ENCODE results near the gene EIF4E1B.

EIF4E1B gene

GRCh38 chr5:176629853-176630680 lies at the start of gene EIF4E1B, which contains the start of gene SNCB:
TSS of gene EIF4E1B (plus strand) at chr5:176630675. CDS start at chr5:176642788, 12,113 bp downstream.
TSS of gene SNCB (minus strand) at chr5:176630534. CDS start at chr5:176629654, 880 bp downstream.
- peak within 1 kb of the TSS; percentile 29 for H3K4me3 ChIP-seq (ENCODE audit: control insufficient read depth, low read depth, low read length)

GRCh38 chr5:176581361-176581760 lies 49.1 kb upstream of the EIF4E1B start:
- no peak for TF ChIP-seq CTCF (IDR thresholded peaks at IDR 0.05; ENCODE audit: control insufficient read depth, insufficient read depth, low read depth, low read length, missing control alignments)
- no peak overlapping the region for H3K4me3 ChIP-seq (ENCODE audit: control insufficient read depth, low read depth, low read length)
- DNase-seq (ENCODE audit: low read depth) = no peak

More at GRCh38 chr5:176629853-176630680, at the start of gene EIF4E1B, which contains the start of gene SNCB:
- no peak for DNase-seq (ENCODE audit: low read depth)
- TF ChIP-seq CTCF (IDR thresholded peaks at IDR 0.05; ENCODE audit: control insufficient read depth, insufficient read depth, low read depth, low read length, missing control alignments) = no peak

- no peak for TF ChIP-seq CTCF (IDR thresholded peaks at IDR 0.05; ENCODE audit: control insufficient read depth, insufficient read depth, low read depth, low read length, missing control alignments)
- no peak for DNase-seq (ENCODE audit: low read depth)
- no peak overlapping the region for H3K4me3 ChIP-seq (ENCODE audit: control insufficient read depth, low read depth, low read length)
These were observed 47.4 kb upstream of the EIF4E1B start for GRCh38 chr5:176583076-176583475.

GRCh38 chr5:176587398-176587797 lies 43.1 kb upstream of the EIF4E1B start:
- no peak for TF ChIP-seq CTCF (IDR thresholded peaks at IDR 0.05; ENCODE audit: control insufficient read depth, insufficient read depth, low read depth, low read length, missing control alignments)
- H3K4me3 ChIP-seq (ENCODE audit: control insufficient read depth, low read depth, low read length) = no peak overlapping the region
- no peak for DNase-seq (ENCODE audit: low read depth)

GRCh38 chr5:176588297-176588696 lies 42.2 kb upstream of the EIF4E1B start:
- no peak for TF ChIP-seq CTCF (IDR thresholded peaks at IDR 0.05; ENCODE audit: control insufficient read depth, insufficient read depth, low read depth, low read length, missing control alignments)
- H3K4me3 ChIP-seq (ENCODE audit: control insufficient read depth, low read depth, low read length) = no peak overlapping the region
- no peak for DNase-seq (ENCODE audit: low read depth)

- DNase-seq (ENCODE audit: low read depth) = no peak
- no peak overlapping the region for H3K4me3 ChIP-seq (ENCODE audit: control insufficient read depth, low read depth, low read length)
- TF ChIP-seq CTCF (IDR thresholded peaks at IDR 0.05; ENCODE audit: control insufficient read depth, insufficient read depth, low read depth, low read length, missing control alignments) = no peak
These were observed 41.3 kb upstream of the EIF4E1B start for GRCh38 chr5:176589039-176589769.

Measured in AG09309 (cell line).